ENCODE measurements around the gene RNF138.

DNA sequence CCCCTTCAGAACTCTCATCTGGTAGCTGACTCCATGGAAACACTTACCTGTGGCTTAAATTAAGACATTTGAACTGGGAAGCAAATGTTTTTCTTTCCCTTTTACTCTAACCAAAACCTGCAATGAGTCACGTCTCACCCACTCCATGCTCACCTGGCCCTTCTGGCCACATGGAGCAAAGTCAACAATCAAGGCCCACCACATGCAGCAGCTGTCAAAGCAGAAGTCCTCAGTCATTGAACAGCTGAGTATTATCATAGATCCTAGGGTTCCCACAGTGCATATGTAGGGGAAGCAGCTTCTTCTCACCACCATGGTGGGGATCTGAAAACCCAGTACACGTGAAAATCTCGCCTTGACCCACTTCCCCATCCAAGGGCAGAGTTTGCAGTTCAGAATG is 85.9 kb downstream of the RNF138 start:
- TF ChIP-seq, protein P1, sequence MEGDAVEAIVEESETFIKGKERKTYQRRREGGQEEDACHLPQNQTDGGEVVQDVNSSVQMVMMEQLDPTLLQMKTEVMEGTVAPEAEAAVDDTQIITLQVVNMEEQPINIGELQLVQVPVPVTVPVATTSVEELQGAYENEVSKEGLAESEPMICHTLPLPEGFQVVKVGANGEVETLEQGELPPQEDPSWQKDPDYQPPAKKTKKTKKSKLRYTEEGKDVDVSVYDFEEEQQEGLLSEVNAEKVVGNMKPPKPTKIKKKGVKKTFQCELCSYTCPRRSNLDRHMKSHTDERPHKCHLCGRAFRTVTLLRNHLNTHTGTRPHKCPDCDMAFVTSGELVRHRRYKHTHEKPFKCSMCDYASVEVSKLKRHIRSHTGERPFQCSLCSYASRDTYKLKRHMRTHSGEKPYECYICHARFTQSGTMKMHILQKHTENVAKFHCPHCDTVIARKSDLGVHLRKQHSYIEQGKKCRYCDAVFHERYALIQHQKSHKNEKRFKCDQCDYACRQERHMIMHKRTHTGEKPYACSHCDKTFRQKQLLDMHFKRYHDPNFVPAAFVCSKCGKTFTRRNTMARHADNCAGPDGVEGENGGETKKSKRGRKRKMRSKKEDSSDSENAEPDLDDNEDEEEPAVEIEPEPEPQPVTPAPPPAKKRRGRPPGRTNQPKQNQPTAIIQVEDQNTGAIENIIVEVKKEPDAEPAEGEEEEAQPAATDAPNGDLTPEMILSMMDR (IDR thresholded peaks at IDR 0.05; ENCODE audit: insufficient read depth, low read length, poor library complexity, severe bottlenecking), result no peak
- no peak for TF ChIP-seq EZH2phosphoT487 (conservative IDR thresholded peaks at IDR 0.05; ENCODE audit: low read length)

All from SU-DHL-6 (cell line).